LNCaP clone FGC (cell line): ENCODE measurements around the gene FZD2.
A peak's percentile ranks its signal among the peaks of the same experiment; 100 is the strongest.

Experiments used
- DNase-seq: peaks from one replicate; pipeline ENCODE4 v3.0.0-alpha.2; 2011; ENCODE audit warnings: low read depth
- H3K4me3 ChIP-seq: 2 replicates; pipeline ENCODE4 v1.5.1; 2011; ENCODE audit warnings: mild to moderate bottlenecking, low read depth, low read length, control low read depth
- CTCF ChIP-seq: IDR thresholded peaks from 2 replicates; pipeline ENCODE4 v1.5.1; 2012; ENCODE audit warnings: mild to moderate bottlenecking; ENCODE audit not compliant: control insufficient read depth, insufficient read depth; ENCODE audit errors: extremely low read depth

Gene FZD2

GRCh38 chr17:44604116-44604761 is 47.0 kb downstream of the FZD2 start:
- no peak for DNase-seq
- H3K4me3 ChIP-seq, result no peak overlapping the region
- TF ChIP-seq CTCF, result no peak

- no peak for DNase-seq
- H3K4me3 ChIP-seq, result no peak overlapping the region
- TF ChIP-seq CTCF, result no peak
Measured at GRCh38 chr17:44604768-44605485, 47.6 kb downstream of the FZD2 start.

GRCh38 chr17:44606658-44607057 is 49.4 kb downstream of the FZD2 start:
- no peak for DNase-seq
- TF ChIP-seq CTCF, result no peak
- H3K4me3 ChIP-seq, result no peak overlapping the region

- H3K4me3 ChIP-seq, result no peak overlapping the region
- peak; percentile 6 for DNase-seq
- TF ChIP-seq CTCF, result no peak
Measured at GRCh38 chr17:44607836-44608690, 50.8 kb downstream of the FZD2 start.

GRCh38 chr17:44608727-44609435 is 51.6 kb downstream of the FZD2 start:
- DNase-seq, result peak; percentile 72
- TF ChIP-seq CTCF, result no peak
- H3K4me3 ChIP-seq, result no peak overlapping the region

- no peak for TF ChIP-seq CTCF
- H3K4me3 ChIP-seq, result no peak overlapping the region
Measured at GRCh38 chr17:44610331-44610730, 53.0 kb downstream of the FZD2 start.

More at GRCh38 chr17:44610331-44610730, 53.0 kb downstream of the FZD2 start:
- no peak for DNase-seq
